Liver (tissue), 9 donors: ENCODE results near the gene LRP10. TPM values are rescaled to one million over a fixed set of nuclear protein-coding genes. Genes with fewer than 3 reads are reported as not detected.

Experiments used
- DNase-seq: peaks from one replicate; pipeline ENCODE4 v3.0.0-alpha.2; 2017; ENCODE audit warnings: low spot score
- H3K27ac ChIP-seq, 2 donors: one replicate each; pipeline ENCODE4 v1.7.0; 2013; ENCODE audit warnings: inconsistent platforms in 2 of 2, low read length in 2 of 2, control low read depth in 1 of 2, low read depth in 1 of 2, mild to moderate bottlenecking in 1 of 2
- H3K27me3 ChIP-seq, 4 donors: one replicate each; pipeline versions ENCODE4 v1.6.1 to v1.7.0; 2013; ENCODE audit warnings: low read length in 3 of 4, inconsistent platforms in 1 of 4, mild to moderate bottlenecking in 1 of 4, moderate library complexity in 1 of 4; ENCODE audit not compliant: control insufficient read depth in 4 of 4, insufficient read depth in 4 of 4
- H3K36me3 ChIP-seq, 4 donors: one replicate each; pipeline versions ENCODE4 v1.6.1 to v1.7.0; 2013; ENCODE audit warnings: low read length in 3 of 4, mild to moderate bottlenecking in 3 of 4, low read depth in 1 of 4, moderate library complexity in 1 of 4; ENCODE audit not compliant: control insufficient read depth in 4 of 4, insufficient read depth in 3 of 4
- H3K4me1 ChIP-seq, 4 donors: one replicate each; pipeline versions ENCODE4 v1.6.1 to v1.7.0; 2013; ENCODE audit warnings: low read length in 3 of 4, mild to moderate bottlenecking in 3 of 4, moderate library complexity in 1 of 4; ENCODE audit not compliant: control insufficient read depth in 4 of 4, insufficient read depth in 4 of 4
- H3K4me3 ChIP-seq, 3 donors: one replicate each; pipeline versions ENCODE4 v1.6.1 to v1.7.0; 2013; ENCODE audit warnings: low read length in 3 of 3, control low read depth in 1 of 3, low read depth in 1 of 3, mild to moderate bottlenecking in 1 of 3
- H3K9ac ChIP-seq, 2 donors: one replicate each; pipeline ENCODE4 v1.7.0; 2013; ENCODE audit warnings: low read length in 2 of 2, mild to moderate bottlenecking in 2 of 2, moderate library complexity in 2 of 2, control low read depth in 1 of 2, low read depth in 1 of 2
- H3K9me3 ChIP-seq, 4 donors: one replicate each; pipeline versions ENCODE4 v1.6.1 to v1.7.0; 2013; ENCODE audit warnings: low read length in 3 of 4; ENCODE audit not compliant: control insufficient read depth in 4 of 4
- ATF3 ChIP-seq: IDR thresholded peaks from 2 replicates; pipeline ENCODE4 v1.6.1; 2016; ENCODE audit warnings: antibody characterized with exemption
- EGR1 ChIP-seq, 2 donors: IDR thresholded peaks; 2 replicates each; pipeline ENCODE4 v1.6.1; 2016 to 2018; ENCODE audit warnings: antibody characterized with exemption in 2 of 2, low read depth in 2 of 2
- FOXA1 ChIP-seq: IDR thresholded peaks from 2 replicates; pipeline ENCODE4 v1.6.1; 2016; ENCODE audit warnings: antibody characterized with exemption
- FOXA2 ChIP-seq: IDR thresholded peaks from 2 replicates; pipeline ENCODE4 v1.6.1; 2016; ENCODE audit warnings: antibody characterized with exemption
- HNF4A ChIP-seq, 2 donors: conservative IDR thresholded peaks; 2 replicates each; pipeline ENCODE4 v1.6.1; 2016; ENCODE audit warnings: antibody characterized with exemption in 2 of 2, mild to moderate bottlenecking in 2 of 2
- HNF4G ChIP-seq: IDR thresholded peaks from 2 replicates; pipeline ENCODE4 v1.6.1; 2016; ENCODE audit warnings: antibody characterized with exemption
- NR2F2 ChIP-seq: IDR thresholded peaks from 2 replicates; pipeline ENCODE4 v1.6.1; 2016; ENCODE audit warnings: antibody characterized with exemption
- RAD21 ChIP-seq, 2 donors: IDR thresholded peaks; 2 replicates each; pipeline ENCODE4 v1.6.1; 2016; ENCODE audit warnings: antibody characterized with exemption in 2 of 2, mild to moderate bottlenecking in 2 of 2
- RXRA ChIP-seq, 2 donors: IDR thresholded peaks; 2 replicates each; pipeline ENCODE4 v1.6.1; 2017 to 2018; ENCODE audit warnings: antibody characterized with exemption in 2 of 2, mild to moderate bottlenecking in 1 of 2
- SP1 ChIP-seq: IDR thresholded peaks from 2 replicates; pipeline ENCODE4 v1.6.1; 2018; ENCODE audit warnings: antibody characterized with exemption, mild to moderate bottlenecking
- TAF1 ChIP-seq: conservative IDR thresholded peaks from 2 replicates; pipeline ENCODE4 v1.6.1; 2016; ENCODE audit warnings: antibody characterized with exemption, mild to moderate bottlenecking
- YY1 ChIP-seq: IDR thresholded peaks from 2 replicates; pipeline ENCODE4 v1.6.1; 2016; ENCODE audit warnings: antibody characterized with exemption, mild to moderate bottlenecking
- WGBS: extraction: QIAGEN DNeasy Blood & Tissue Kit; methylation state at CpG from one replicate; pipeline ENCODE4 v1.1.7; 2013; 5-methylcytosine and 5-hydroxymethylcytosine counted together
- polyA plus RNA-seq, 2 donors: library from polyadenylated mRNA; stranded (reverse) in 1 of 2; unstranded in 1 of 2; fragments of 200-250 nt in 1 of 2; fragments of >200 nt in 1 of 2; fragmentation: Nextera tagmentation in 1 of 2; extraction: Ambion mirVana in 1 of 2; gene quantifications; one replicate each; pipeline versions ENCODE4 v1.2.1 to v1.2.3, GENCODE V29; 2013 to 2015
- total RNA-seq, 2 donors: library from RNA; depleted of rRNA; stranded (reverse); fragments of >200 nt; gene quantifications; one replicate each; pipeline ENCODE4 v1.2.3, GENCODE V29; 2014
- TF ChIP-seq, protein P1 (sequence below): IDR thresholded peaks from 2 replicates; pipeline ENCODE4 v1.6.1; 2016; ENCODE audit warnings: antibody characterized with exemption
- TF ChIP-seq, protein P2 (sequence below): IDR thresholded peaks from 2 replicates; pipeline ENCODE4 v1.6.1; 2016; ENCODE audit warnings: antibody characterized with exemption
- TF ChIP-seq, protein P3 (sequence below): fragments of 150-350 bp; IDR thresholded peaks from 2 replicates; pipeline ENCODE4 v1.5.1; 2017; ENCODE audit warnings: improper control_type of control experiment, low read depth, low read length; ENCODE audit not compliant: missing input control
- TF ChIP-seq, protein P4 (sequence below): IDR thresholded peaks from 2 replicates; pipeline ENCODE4 v1.6.1; 2016; ENCODE audit warnings: antibody characterized with exemption, mild to moderate bottlenecking
- donor health status: healthy.
- donor health status: healthy.
- donor health status: healthy.
- donor health status: healthy.
- donor health status: healthy.

The LRP10 gene
- total and polyA plus RNA-seq, 4 donors = 19.5 to 61.7 (median 31.3) TPM

DNA sequence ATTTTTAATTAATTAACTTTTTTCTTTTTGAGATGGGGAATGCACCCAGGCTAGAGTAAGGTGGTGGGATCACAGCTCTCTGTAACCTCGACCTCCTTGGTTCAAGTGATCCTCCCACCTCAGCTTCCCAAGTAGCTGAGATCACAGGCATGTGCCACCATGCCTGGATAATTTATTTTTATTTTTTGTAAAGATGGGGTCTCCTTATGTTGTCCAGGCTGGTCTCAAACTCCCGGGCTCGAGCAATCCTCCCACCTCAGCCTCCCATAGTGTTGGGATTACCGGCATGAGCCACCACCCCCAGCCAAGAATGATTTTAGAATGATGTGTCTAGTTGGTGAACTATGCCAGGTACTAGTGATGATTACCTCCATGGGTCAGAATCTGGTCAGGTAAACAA is 6.6 kb upstream of the LRP10 start:
- Histone ChIP-seq H3K27ac (no peak overlapping the region), H3K9ac (no peak overlapping the region), H3K27me3 (no peaks in the 10 kb centered on the region), H3K4me1 (no peaks in the 10 kb centered on the region), H3K36me3 (no peaks in the 10 kb centered on the region), H3K9me3 (no peaks in the 10 kb centered on the region), H3K4me3 (no peak overlapping the region)
- WGBS = 88% methylated on average over 4 of the region's 4 CpGs
- no peak for DNase-seq
- TF ChIP-seq ATF3 (no peak), FOXA1 (no peak), SP1 (no peak), TAF1 (no peak), HNF4A (conservative IDR thresholded peaks at IDR 0.05) (no peak)
- TF ChIP-seq, protein P1, sequence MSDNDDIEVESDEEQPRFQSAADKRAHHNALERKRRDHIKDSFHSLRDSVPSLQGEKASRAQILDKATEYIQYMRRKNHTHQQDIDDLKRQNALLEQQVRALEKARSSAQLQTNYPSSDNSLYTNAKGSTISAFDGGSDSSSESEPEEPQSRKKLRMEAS = no peak
- TF ChIP-seq, protein P2, sequence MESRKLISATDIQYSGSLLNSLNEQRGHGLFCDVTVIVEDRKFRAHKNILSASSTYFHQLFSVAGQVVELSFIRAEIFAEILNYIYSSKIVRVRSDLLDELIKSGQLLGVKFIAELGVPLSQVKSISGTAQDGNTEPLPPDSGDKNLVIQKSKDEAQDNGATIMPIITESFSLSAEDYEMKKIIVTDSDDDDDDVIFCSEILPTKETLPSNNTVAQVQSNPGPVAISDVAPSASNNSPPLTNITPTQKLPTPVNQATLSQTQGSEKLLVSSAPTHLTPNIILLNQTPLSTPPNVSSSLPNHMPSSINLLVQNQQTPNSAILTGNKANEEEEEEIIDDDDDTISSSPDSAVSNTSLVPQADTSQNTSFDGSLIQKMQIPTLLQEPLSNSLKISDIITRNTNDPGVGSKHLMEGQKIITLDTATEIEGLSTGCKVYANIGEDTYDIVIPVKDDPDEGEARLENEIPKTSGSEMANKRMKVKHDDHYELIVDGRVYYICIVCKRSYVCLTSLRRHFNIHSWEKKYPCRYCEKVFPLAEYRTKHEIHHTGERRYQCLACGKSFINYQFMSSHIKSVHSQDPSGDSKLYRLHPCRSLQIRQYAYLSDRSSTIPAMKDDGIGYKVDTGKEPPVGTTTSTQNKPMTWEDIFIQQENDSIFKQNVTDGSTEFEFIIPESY = no peak
- TF ChIP-seq, protein P3, sequence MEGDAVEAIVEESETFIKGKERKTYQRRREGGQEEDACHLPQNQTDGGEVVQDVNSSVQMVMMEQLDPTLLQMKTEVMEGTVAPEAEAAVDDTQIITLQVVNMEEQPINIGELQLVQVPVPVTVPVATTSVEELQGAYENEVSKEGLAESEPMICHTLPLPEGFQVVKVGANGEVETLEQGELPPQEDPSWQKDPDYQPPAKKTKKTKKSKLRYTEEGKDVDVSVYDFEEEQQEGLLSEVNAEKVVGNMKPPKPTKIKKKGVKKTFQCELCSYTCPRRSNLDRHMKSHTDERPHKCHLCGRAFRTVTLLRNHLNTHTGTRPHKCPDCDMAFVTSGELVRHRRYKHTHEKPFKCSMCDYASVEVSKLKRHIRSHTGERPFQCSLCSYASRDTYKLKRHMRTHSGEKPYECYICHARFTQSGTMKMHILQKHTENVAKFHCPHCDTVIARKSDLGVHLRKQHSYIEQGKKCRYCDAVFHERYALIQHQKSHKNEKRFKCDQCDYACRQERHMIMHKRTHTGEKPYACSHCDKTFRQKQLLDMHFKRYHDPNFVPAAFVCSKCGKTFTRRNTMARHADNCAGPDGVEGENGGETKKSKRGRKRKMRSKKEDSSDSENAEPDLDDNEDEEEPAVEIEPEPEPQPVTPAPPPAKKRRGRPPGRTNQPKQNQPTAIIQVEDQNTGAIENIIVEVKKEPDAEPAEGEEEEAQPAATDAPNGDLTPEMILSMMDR = no peak
- TF ChIP-seq, protein P4, sequence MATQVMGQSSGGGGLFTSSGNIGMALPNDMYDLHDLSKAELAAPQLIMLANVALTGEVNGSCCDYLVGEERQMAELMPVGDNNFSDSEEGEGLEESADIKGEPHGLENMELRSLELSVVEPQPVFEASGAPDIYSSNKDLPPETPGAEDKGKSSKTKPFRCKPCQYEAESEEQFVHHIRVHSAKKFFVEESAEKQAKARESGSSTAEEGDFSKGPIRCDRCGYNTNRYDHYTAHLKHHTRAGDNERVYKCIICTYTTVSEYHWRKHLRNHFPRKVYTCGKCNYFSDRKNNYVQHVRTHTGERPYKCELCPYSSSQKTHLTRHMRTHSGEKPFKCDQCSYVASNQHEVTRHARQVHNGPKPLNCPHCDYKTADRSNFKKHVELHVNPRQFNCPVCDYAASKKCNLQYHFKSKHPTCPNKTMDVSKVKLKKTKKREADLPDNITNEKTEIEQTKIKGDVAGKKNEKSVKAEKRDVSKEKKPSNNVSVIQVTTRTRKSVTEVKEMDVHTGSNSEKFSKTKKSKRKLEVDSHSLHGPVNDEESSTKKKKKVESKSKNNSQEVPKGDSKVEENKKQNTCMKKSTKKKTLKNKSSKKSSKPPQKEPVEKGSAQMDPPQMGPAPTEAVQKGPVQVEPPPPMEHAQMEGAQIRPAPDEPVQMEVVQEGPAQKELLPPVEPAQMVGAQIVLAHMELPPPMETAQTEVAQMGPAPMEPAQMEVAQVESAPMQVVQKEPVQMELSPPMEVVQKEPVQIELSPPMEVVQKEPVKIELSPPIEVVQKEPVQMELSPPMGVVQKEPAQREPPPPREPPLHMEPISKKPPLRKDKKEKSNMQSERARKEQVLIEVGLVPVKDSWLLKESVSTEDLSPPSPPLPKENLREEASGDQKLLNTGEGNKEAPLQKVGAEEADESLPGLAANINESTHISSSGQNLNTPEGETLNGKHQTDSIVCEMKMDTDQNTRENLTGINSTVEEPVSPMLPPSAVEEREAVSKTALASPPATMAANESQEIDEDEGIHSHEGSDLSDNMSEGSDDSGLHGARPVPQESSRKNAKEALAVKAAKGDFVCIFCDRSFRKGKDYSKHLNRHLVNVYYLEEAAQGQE = no peak

DNA sequence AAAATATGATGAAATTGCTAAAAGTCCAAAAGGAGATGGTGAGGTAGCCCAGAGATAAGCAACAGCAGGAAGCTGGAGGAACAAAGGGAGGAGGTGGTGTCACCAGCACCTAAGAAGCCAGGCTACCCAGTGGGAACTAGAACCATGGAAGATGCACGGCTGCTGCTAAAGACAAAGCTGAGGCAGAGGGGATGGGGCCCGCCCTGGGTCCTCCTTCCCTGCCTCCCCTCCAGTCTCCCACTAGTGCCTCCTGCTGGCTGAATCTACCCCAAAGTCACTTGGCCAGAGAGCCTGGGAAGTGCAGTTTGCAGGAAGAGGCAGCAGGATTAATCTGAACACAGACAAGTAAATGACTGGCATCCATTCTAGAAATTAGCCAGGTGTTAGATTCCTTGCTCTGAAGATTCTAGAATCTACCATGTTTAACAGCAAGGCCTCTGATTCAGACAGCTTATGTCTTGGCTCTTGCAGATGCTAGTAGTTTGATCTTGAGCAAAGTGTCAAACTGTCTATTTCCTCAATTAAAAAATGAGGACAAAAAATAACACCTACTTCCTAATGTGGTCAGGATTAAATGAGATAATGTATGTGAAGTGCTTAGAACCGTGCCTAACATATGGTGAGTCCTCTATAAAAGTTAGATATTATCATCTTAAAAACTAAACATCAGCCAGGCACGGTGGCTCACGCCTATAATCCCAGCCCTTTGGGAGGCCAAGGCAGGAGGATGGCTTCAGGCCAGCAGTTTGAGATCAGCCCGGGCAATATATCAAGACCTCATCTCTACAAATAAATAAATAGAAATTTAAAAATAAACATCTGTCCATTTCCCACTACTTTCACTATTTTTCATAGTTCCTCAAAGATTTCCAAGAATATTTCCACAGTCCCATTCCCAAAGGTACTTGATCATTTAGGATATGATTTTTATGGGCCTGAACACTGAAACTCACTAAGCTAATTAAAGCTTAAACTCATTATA is 5.8 kb upstream of the LRP10 start:
- no peak for TF ChIP-seq EGR1 (IDR thresholded peaks at IDR 0.05; ENCODE audit: low read depth in 2 of 2)
- no peak for TF ChIP-seq FOXA2
- TF ChIP-seq, protein P4 = no peak
- TF ChIP-seq HNF4A (conservative IDR thresholded peaks at IDR 0.05) = no peak
- TF ChIP-seq, protein P1 = no peak
- TF ChIP-seq RXRA (IDR thresholded peaks at IDR 0.05) = no peak
- TF ChIP-seq, protein P2 = no peak
- TF ChIP-seq YY1 = no peak
- no peak for TF ChIP-seq NR2F2
- TF ChIP-seq RAD21 (IDR thresholded peaks at IDR 0.05) = no peak
- no peak for TF ChIP-seq HNF4G
- no peak for TF ChIP-seq TAF1
- TF ChIP-seq SP1 = no peak
- TF ChIP-seq FOXA1 = no peak
- no peak overlapping the region for H3K4me3 ChIP-seq
- no peaks in the 10 kb centered on the region for H3K9me3 ChIP-seq
- H3K36me3 ChIP-seq = no peaks in the 10 kb centered on the region
- 77% methylated on average over 6 of the region's 6 CpGs for WGBS
- H3K9ac ChIP-seq = no peak overlapping the region
- no peaks in the 10 kb centered on the region for H3K27me3 ChIP-seq
- no peak for DNase-seq
- no peak overlapping the region for H3K27ac ChIP-seq
- peaks cover 0 to 5% (median 3%) of the 10 kb centered on the region in 4 donors for H3K4me1 ChIP-seq
